Lung (tissue), 12 donors: ENCODE measurements around the gene PAIP1. TPM values are rescaled to one million over a fixed set of nuclear protein-coding genes. Genes with fewer than 3 reads are reported as not detected.
"Not testable (repeated sequence)": the region's sequence is repeated elsewhere in the genome, so short reads cannot be mapped to it uniquely, and the experiment has no call there.

ENCODE experiments used
- ATAC-seq: fragments of 200-7000 bp; cut with Tn5 transposase; one replicate; pipeline ENCODE4 v1.9.1; 2020; ENCODE audit warnings: moderate number of reproducible peaks; ENCODE audit not compliant: insufficient read depth, low FRiP score
- DNase-seq, 3 donors: peaks; one replicate each; pipeline ENCODE4 v3.0.0-alpha.2; 2013 to 2017
- H3K27ac ChIP-seq, 2 donors: one replicate each; pipeline ENCODE4 v1.5.1; 2013; ENCODE audit warnings: mild to moderate bottlenecking in 2 of 2, moderate library complexity in 2 of 2, control low read depth in 1 of 2, inconsistent platforms in 1 of 2, low read depth in 1 of 2, low read length in 1 of 2
- H3K27me3 ChIP-seq, 3 donors: one replicate each; pipeline ENCODE4 v1.5.1; 2013; ENCODE audit warnings: low read length in 2 of 3; ENCODE audit not compliant: control insufficient read depth in 3 of 3, insufficient read depth in 3 of 3
- H3K36me3 ChIP-seq, 4 donors: one replicate each; pipeline ENCODE4 v1.5.1; 2013; ENCODE audit warnings: low read length in 4 of 4, mild to moderate bottlenecking in 1 of 4, moderate library complexity in 1 of 4; ENCODE audit not compliant: control insufficient read depth in 4 of 4, insufficient read depth in 4 of 4
- H3K4me1 ChIP-seq, 5 donors: one replicate each; pipeline ENCODE4 v1.5.1; 2013; ENCODE audit warnings: low read length in 5 of 5, mild to moderate bottlenecking in 2 of 5, moderate library complexity in 1 of 5; ENCODE audit not compliant: control insufficient read depth in 5 of 5, insufficient read depth in 5 of 5
- H3K4me3 ChIP-seq: one replicate; pipeline ENCODE4 v1.5.1; 2013; ENCODE audit warnings: mild to moderate bottlenecking, control low read depth, moderate library complexity
- H3K9ac ChIP-seq, 2 donors: one replicate each; pipeline ENCODE4 v1.5.1; 2013; ENCODE audit warnings: low read length in 2 of 2, control low read depth in 1 of 2; ENCODE audit not compliant: insufficient read depth in 1 of 2
- H3K9me3 ChIP-seq, 4 donors: one replicate each; pipeline ENCODE4 v1.5.1; 2013; ENCODE audit warnings: low read length in 3 of 4, mild to moderate bottlenecking in 1 of 4, moderate library complexity in 1 of 4; ENCODE audit not compliant: control insufficient read depth in 4 of 4, insufficient read depth in 3 of 4
- WGBS, 2 donors: extraction: QIAGEN DNeasy Blood & Tissue Kit; methylation state at CpG; one replicate each; pipeline ENCODE4 v1.1.7; 2013; 5-methylcytosine and 5-hydroxymethylcytosine counted together
- polyA plus RNA-seq, 2 donors: library from polyadenylated mRNA; stranded (reverse); fragments of 200-250 nt; gene quantifications; one replicate each; pipeline ENCODE4 v1.2.1, GENCODE V29; 2013
- total RNA-seq, 2 donors: library from RNA; depleted of rRNA in 1 of 2; stranded (reverse); fragments of >200 nt in 1 of 2; gene quantifications; one replicate each; pipeline ENCODE4 v1.2.1, GENCODE V29; 2014 to 2021
- TF ChIP-seq, protein P1 (sequence below): IDR thresholded peaks from 2 replicates; pipeline ENCODE4 v1.5.1; 2012; ENCODE audit warnings: mild to moderate bottlenecking; ENCODE audit errors: control extremely low read depth, extremely low read depth
- donor health status: control.
- donor health status: control.
- donor health status: Bipolar disorder and iron deficiency.
- donor health status: healthy.
- donor health status: DM: yes; HTN: yes; CAD: no.

PAIP1 gene
- total and polyA plus RNA-seq, 4 donors = 46.1 to 91.1 (median 55.0) TPM

DNA sequence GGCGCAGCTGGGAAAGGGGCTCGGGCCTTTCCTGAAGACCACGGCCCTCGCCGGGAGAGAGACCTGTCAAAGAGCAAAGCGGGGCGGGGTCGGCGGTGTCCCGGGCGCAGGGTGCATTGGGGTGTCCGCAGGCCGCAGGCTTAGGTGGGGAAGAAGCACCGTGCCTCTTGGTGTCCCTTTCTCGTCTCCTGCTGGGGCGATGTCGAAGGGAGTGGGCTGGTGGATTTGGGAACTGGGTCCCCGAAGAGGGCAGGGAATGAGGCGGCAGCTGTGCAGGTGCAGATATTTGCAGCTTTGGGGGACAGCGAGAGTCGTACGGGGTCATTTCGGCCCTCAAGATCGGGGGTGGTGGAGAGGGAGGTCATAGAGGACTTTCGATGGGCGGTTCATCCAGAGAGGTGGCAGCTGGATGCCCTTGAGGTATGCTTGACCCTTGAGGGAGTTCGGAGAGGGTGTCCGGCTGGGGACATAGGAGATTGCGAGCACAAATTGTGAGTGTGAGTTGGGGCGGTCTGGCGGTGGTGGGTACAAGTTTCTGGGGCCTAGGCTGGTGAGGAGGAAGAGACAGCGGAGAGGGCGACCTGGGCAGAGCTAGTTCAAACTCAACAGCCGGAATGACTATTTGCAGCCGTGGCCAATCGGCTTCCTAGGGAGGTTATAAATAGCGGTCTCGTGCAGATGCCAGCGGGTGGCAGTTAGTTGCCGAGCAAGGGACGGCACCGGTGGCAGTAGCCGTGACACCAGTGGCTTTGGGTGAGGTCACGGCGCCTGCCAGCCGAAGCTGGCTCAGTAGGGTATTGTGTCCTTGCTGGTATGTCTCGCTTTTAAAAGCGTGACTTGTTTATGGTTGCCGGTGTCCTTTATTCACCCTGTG is 46.7 kb upstream of the PAIP1 start:
- Histone ChIP-seq H3K4me1 (peaks cover 2 to 16% (median 4%) of the 10 kb centered on the region in 5 donors), H3K27ac (peak overlapping the region; percentile 87 to 98), H3K27me3 (no peaks in the 10 kb centered on the region), H3K9ac (peak overlapping the region; percentile 83 to 87), H3K4me3 (peak overlapping the region; percentile 85), H3K36me3 (peaks cover 1 to 5% (median 2%) of the 10 kb centered on the region in 4 donors), H3K9me3 (no peaks in the 10 kb centered on the region)
- 0 to 1% methylated on average over 46 to 49 of the region's 49 CpGs for WGBS, 2 donors
- DNase-seq = peak; percentile 40 to 65 (median 43)
- peak; percentile 73 for ATAC-seq
- TF ChIP-seq, protein P1, sequence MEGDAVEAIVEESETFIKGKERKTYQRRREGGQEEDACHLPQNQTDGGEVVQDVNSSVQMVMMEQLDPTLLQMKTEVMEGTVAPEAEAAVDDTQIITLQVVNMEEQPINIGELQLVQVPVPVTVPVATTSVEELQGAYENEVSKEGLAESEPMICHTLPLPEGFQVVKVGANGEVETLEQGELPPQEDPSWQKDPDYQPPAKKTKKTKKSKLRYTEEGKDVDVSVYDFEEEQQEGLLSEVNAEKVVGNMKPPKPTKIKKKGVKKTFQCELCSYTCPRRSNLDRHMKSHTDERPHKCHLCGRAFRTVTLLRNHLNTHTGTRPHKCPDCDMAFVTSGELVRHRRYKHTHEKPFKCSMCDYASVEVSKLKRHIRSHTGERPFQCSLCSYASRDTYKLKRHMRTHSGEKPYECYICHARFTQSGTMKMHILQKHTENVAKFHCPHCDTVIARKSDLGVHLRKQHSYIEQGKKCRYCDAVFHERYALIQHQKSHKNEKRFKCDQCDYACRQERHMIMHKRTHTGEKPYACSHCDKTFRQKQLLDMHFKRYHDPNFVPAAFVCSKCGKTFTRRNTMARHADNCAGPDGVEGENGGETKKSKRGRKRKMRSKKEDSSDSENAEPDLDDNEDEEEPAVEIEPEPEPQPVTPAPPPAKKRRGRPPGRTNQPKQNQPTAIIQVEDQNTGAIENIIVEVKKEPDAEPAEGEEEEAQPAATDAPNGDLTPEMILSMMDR = no peak

DNA sequence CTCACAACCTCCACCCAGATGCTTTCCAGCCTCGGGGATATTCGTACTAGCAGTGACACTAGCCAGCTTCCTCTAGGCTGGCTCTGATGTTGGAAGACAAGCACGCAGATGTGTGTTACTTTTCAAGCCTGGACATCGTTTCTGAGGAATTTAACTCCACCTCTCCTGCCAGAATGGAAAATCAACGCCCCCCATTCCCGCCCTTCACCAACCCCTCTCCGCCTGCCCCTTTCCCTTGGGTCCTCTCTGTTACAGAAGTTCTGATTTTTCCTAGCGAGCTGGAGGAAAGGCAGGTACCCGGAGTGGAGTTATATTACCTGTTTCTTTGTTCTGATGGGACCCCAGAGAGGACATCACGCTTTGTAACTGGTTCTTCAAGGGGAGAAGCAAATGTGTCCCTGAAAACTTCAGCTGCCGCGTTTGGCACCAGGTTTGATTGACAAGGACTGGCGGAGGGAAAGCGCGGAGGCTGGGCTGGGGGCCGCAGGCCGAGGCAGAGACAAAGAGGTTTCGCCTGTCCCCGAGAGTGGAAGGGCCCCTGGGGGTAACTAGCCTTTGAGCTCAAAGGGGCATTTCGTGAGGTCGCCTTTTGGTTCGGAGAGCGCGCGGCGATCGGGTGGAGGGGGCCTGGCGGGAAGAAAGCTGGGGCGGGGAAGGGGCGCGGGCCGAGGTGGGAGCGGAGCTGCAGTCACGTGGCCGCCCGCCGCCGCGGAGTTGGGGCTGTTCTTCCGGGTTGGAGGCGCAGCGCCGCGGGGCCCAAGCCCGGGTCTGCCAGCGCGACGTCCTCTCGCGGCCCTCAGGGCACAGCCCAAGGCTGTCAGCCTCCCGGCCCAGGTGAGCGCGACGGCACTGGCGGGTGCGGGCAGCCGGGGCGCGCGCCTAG is 45.8 kb upstream of the PAIP1 start, which contains the start of gene NNT:
Gene NNT, plus strand, starts transcription at position 720 of the 883 bp plus-strand sequence. CDS start 6,016 bp downstream, outside the sequence.
- Histone ChIP-seq H3K4me3 (peak within 1 kb of the TSS; percentile 85), H3K36me3 (peaks cover 1 to 5% (median 2%) of the 10 kb centered on the region in 4 donors), H3K27me3 (no peaks in the 10 kb centered on the region), H3K4me1 (peaks cover 2 to 16% (median 4%) of the 10 kb centered on the region in 5 donors), H3K9me3 (no peaks in the 10 kb centered on the region), H3K9ac (peak within 1 kb of the TSS; percentile 83 to 87), H3K27ac (peak within 1 kb of the TSS; percentile 87 to 98)
- ATAC-seq (peak; percentile 91), DNase-seq (peak; percentile 82 to 84 (median 82))
- TF ChIP-seq, protein P1 = no peak
- 0 to 1% methylated on average over 29 to 60 of the region's 60 CpGs for WGBS, 2 donors

DNA sequence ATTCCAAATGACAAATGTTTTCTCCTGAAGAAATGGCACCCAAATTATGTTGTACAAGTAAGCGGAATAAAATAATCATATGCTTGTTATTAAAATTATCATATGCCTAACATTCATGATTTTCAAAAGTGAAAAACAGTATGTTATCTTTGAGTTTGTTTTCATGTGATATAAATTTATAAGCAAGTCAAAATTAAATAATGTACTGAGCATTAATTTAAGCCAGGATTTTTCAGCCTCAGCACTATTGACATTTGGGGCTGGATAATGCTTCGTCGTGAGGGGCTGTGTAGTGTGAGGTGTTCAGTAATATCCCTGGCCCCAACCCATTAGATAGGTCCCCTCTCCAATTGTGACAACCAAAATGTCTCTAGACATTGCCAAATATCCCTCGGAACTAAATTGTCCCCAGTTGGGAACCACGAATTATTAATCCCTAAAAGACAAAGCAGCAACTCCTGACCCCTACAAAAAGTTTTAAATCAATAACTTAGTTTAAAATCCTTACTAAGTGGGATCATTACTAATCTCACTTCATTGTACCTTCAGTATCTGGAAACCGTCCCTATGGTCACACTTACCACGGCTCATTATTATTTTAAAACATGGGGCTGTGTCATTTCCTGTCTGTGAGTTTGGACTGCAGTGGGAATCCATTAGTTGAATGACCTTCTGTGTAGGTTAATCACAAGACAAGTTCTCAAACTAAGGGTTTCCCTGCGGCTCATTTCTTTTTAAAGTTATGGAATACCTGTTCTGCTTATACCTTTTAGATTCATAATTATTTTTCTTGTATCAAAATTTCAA is 44.8 kb upstream of the PAIP1 start:
- no peak for ATAC-seq
- WGBS, 2 donors = 54 to 55% methylated on average over 8 of the region's 8 CpGs
- Histone ChIP-seq H3K9ac (peak overlapping the region; percentile 39 to 73), H3K4me3 (no peak overlapping the region), H3K27me3 (no peaks in the 10 kb centered on the region), H3K9me3 (no peaks in the 10 kb centered on the region), H3K4me1 (peaks cover 0 to 16% (median 4%) of the 10 kb centered on the region in 5 donors), H3K27ac (peak overlapping the region in 1 of 2 donors; percentile 98), H3K36me3 (peaks cover 0 to 3% (median 2%) of the 10 kb centered on the region in 4 donors)
- peak in 2 of 3 donors; percentile 62 to 72 for DNase-seq
- TF ChIP-seq, protein P1 = no peak

DNA sequence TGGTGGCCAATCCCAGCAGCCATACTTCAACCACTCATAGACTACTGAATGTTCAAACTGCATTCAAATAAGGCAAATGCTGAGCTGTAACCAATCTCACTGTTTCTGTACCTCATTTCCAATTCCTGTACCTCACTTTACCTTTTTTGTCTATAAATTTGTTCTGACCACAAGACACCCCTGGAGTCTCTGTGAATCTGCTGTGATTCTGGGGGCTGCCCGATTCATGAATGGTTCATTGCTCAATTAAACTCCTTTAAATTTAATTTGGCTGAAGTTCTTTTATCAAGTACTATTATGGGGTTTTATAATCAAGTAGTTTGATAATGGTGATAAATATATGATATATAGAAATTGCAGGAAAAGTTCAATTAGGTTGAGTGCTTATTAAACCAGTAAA is 42.0 kb upstream of the PAIP1 start:
- not testable (repeated sequence) for ATAC-seq, H3K9ac ChIP-seq, H3K27ac ChIP-seq, H3K9me3 ChIP-seq, H3K27me3 ChIP-seq, H3K4me3 ChIP-seq, DNase-seq, H3K36me3 ChIP-seq
- peaks cover 0 to 13% (median 3%) of the 10 kb centered on the region in 5 donors for H3K4me1 ChIP-seq
- WGBS, 2 donors = 97 to 99% methylated on average over 1 of the region's 1 CpG
